PC-9 (cell line): ENCODE data around the gene RAB22A.

Experiments
- EZH2 ChIP-seq: fragments of 200-600 bp; sonication (generic); IDR thresholded peaks from 2 replicates; pipeline ENCODE4 v1.8.0; 2017; ENCODE audit warnings: antibody characterized with exemption, low read depth
- TF ChIP-seq, protein P1 (sequence below): fragments of 200-600 bp; sonication (generic); conservative IDR thresholded peaks from 2 replicates; pipeline ENCODE4 v1.6.1; 2017; ENCODE audit warnings: mixed run types, antibody characterized with exemption, mild to moderate bottlenecking, moderate library complexity

DNA sequence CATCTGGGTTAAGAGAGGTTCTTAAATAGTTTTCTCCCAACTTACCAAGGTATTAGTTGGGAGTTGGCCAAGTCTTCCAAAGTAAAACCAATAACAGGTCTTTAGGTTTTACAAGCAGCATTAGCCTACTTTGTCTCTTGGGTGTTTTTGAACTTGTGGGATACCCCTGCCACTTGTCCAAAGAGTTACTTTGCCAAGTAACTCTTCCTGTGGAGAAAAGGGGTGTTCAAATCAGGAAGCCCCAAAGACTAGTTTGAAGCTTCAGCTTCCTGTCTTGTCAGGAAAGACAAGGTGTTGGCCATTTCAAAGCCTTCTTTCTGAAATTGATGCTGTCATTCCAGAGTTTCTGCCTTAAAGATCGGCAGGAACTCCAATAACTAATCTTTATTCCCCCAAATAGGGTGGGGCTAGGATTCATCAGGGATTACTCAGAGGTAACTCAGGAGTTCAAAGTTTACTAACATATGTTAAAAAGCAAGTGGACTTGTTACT lies 822 bp downstream of the RAB22A start:
- TF ChIP-seq, protein P1, sequence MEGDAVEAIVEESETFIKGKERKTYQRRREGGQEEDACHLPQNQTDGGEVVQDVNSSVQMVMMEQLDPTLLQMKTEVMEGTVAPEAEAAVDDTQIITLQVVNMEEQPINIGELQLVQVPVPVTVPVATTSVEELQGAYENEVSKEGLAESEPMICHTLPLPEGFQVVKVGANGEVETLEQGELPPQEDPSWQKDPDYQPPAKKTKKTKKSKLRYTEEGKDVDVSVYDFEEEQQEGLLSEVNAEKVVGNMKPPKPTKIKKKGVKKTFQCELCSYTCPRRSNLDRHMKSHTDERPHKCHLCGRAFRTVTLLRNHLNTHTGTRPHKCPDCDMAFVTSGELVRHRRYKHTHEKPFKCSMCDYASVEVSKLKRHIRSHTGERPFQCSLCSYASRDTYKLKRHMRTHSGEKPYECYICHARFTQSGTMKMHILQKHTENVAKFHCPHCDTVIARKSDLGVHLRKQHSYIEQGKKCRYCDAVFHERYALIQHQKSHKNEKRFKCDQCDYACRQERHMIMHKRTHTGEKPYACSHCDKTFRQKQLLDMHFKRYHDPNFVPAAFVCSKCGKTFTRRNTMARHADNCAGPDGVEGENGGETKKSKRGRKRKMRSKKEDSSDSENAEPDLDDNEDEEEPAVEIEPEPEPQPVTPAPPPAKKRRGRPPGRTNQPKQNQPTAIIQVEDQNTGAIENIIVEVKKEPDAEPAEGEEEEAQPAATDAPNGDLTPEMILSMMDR: no peak
- TF ChIP-seq EZH2: no peak
